GM04504 (cell line): ENCODE data around the gene RALBP1.
"Not testable (repeated sequence)": the region's sequence is repeated elsewhere in the genome, so short reads cannot be mapped to it uniquely, and the experiment has no call there.

Source experiments
- DNase-seq: peaks from one replicate; pipeline ENCODE4 v3.0.0-alpha.2; 2012; ENCODE audit warnings: low read depth

RALBP1 gene

GRCh38 chr18:9474983-9475642, at the start of gene RALBP1:
Gene RALBP1 (plus strand): TSS chr18:9475513. CDS start chr18:9513046, 37,533 bp downstream.
- peak; percentile 99 for DNase-seq

GRCh38 chr18:9426753-9427152, 48.6 kb upstream of the RALBP1 start:
- no peak for DNase-seq

- DNase-seq = no peak
Observed at GRCh38 chr18:9428301-9428706, 47.0 kb upstream of the RALBP1 start.

GRCh38 chr18:9428862-9429661, 46.3 kb upstream of the RALBP1 start:
- no peak for DNase-seq

- DNase-seq = peak; percentile 47
Observed at GRCh38 chr18:9429662-9429993, 45.7 kb upstream of the RALBP1 start.

- not testable (repeated sequence) for DNase-seq
Observed at GRCh38 chr18:9430315-9430714, 45.0 kb upstream of the RALBP1 start.

- DNase-seq = no peak
Observed at GRCh38 chr18:9431296-9431695, 44.0 kb upstream of the RALBP1 start.

GRCh38 chr18:9433122-9433521, 42.2 kb upstream of the RALBP1 start:
- not testable (repeated sequence) for DNase-seq

- no peak for DNase-seq
Observed at GRCh38 chr18:9433671-9434121, 41.6 kb upstream of the RALBP1 start.

- no peak for DNase-seq
Observed at GRCh38 chr18:9434122-9434701, 41.1 kb upstream of the RALBP1 start.

GRCh38 chr18:9435041-9435440, 40.3 kb upstream of the RALBP1 start:
- DNase-seq = no peak

- DNase-seq = no peak
Observed at GRCh38 chr18:9436206-9436929, 38.9 kb upstream of the RALBP1 start.

- DNase-seq = no peak
Observed at GRCh38 chr18:9437021-9437437, 38.3 kb upstream of the RALBP1 start.

- no peak for DNase-seq
Observed at GRCh38 chr18:9437672-9438071, 37.6 kb upstream of the RALBP1 start.

- DNase-seq = no peak
Observed at GRCh38 chr18:9441061-9441460, 34.3 kb upstream of the RALBP1 start.

- no peak for DNase-seq
Observed at GRCh38 chr18:9444549-9444948, 30.8 kb upstream of the RALBP1 start.

GRCh38 chr18:9446839-9447238, 28.5 kb upstream of the RALBP1 start:
- DNase-seq = no peak

- DNase-seq = no peak
Observed at GRCh38 chr18:9447334-9447733, 28.0 kb upstream of the RALBP1 start.

GRCh38 chr18:9449600-9450414, 25.5 kb upstream of the RALBP1 start:
- DNase-seq = no peak

GRCh38 chr18:9450920-9451319, 24.4 kb upstream of the RALBP1 start:
- not testable (repeated sequence) for DNase-seq

GRCh38 chr18:9453283-9453682, 22.0 kb upstream of the RALBP1 start:
- no peak for DNase-seq
